Activated naive CD8-positive, alpha-beta T cell (primary cell): ENCODE results near the gene DRD2.

Source experiments
- H3K27ac Mint-ChIP-seq: one replicate; pipeline ENCODE4 v1.8.0; 2021; ENCODE audit warnings: mixed read lengths
- H3K27me3 Mint-ChIP-seq: one replicate; pipeline ENCODE4 v1.8.0; 2021; ENCODE audit warnings: mixed read lengths
- H3K36me3 Mint-ChIP-seq: one replicate; pipeline ENCODE4 v1.8.0; 2021; ENCODE audit warnings: mixed read lengths
- H3K4me1 Mint-ChIP-seq: one replicate; pipeline ENCODE4 v1.8.0; 2021; ENCODE audit warnings: low read depth, mixed read lengths
- H3K4me3 Mint-ChIP-seq: one replicate; pipeline ENCODE4 v1.8.0; 2021; ENCODE audit warnings: mild to moderate bottlenecking, mixed read lengths
- H3K9me3 Mint-ChIP-seq: one replicate; pipeline ENCODE4 v1.8.0; 2021; ENCODE audit warnings: low read depth, mixed read lengths

Gene DRD2

GRCh38 chr11:113389272-113389671 is 85.9 kb downstream of the DRD2 start:
- Mint-ChIP-seq H3K27me3 (peaks cover 2% of the 10 kb centered on the region), H3K27ac (no peak overlapping the region), H3K4me3 (no peak overlapping the region), H3K4me1 (no peaks in the 10 kb centered on the region), H3K36me3 (peaks cover 3% of the 10 kb centered on the region), H3K9me3 (no peaks in the 10 kb centered on the region)

- Mint-ChIP-seq H3K27me3 (no peaks in the 10 kb centered on the region), H3K27ac (no peak within 1 kb of the TSS), H3K9me3 (no peaks in the 10 kb centered on the region), H3K4me3 (no peak within 1 kb of the TSS), H3K4me1 (no peaks in the 10 kb centered on the region), H3K36me3 (peaks cover 3% of the 10 kb centered on the region)
Measured at GRCh38 chr11:113387605-113388211, 87.5 kb downstream of the DRD2 start, which contains the start of gene ANKK1. Gene ANKK1, plus strand, starts transcription at chr11:113387779. Its CDS starts 106 bp downstream, at chr11:113387885.

GRCh38 chr11:113386866-113387265 is 88.3 kb downstream of the DRD2 start:
- Mint-ChIP-seq H3K4me3 (no peak overlapping the region), H3K27ac (no peak overlapping the region), H3K4me1 (no peaks in the 10 kb centered on the region), H3K9me3 (no peaks in the 10 kb centered on the region), H3K27me3 (no peaks in the 10 kb centered on the region), H3K36me3 (peaks cover 3% of the 10 kb centered on the region)

- no peaks in the 10 kb centered on the region for H3K9me3 Mint-ChIP-seq
- H3K27me3 Mint-ChIP-seq: no peaks in the 10 kb centered on the region
- no peak overlapping the region for H3K27ac Mint-ChIP-seq
- no peak overlapping the region for H3K4me3 Mint-ChIP-seq
- H3K4me1 Mint-ChIP-seq: no peaks in the 10 kb centered on the region
- H3K36me3 Mint-ChIP-seq: peaks cover 5% of the 10 kb centered on the region
Measured at GRCh38 chr11:113385749-113386148, 89.4 kb downstream of the DRD2 start.

GRCh38 chr11:113384551-113384950 is 90.6 kb downstream of the DRD2 start:
- Mint-ChIP-seq H3K27ac (no peak overlapping the region), H3K4me1 (no peaks in the 10 kb centered on the region), H3K27me3 (no peaks in the 10 kb centered on the region)

GRCh38 chr11:113382121-113382520 is 93.1 kb downstream of the DRD2 start:
- H3K36me3 Mint-ChIP-seq: peaks cover 11% of the 10 kb centered on the region
- H3K9me3 Mint-ChIP-seq: no peaks in the 10 kb centered on the region
- no peak overlapping the region for H3K27ac Mint-ChIP-seq
- H3K27me3 Mint-ChIP-seq: no peaks in the 10 kb centered on the region
- H3K4me3 Mint-ChIP-seq: no peak overlapping the region
- H3K4me1 Mint-ChIP-seq: no peaks in the 10 kb centered on the region

More at GRCh38 chr11:113384551-113384950, 90.6 kb downstream of the DRD2 start:
- H3K36me3 Mint-ChIP-seq: peaks cover 11% of the 10 kb centered on the region
- no peak overlapping the region for H3K4me3 Mint-ChIP-seq
- no peaks in the 10 kb centered on the region for H3K9me3 Mint-ChIP-seq

- no peaks in the 10 kb centered on the region for H3K4me1 Mint-ChIP-seq
- no peak overlapping the region for H3K4me3 Mint-ChIP-seq
- no peaks in the 10 kb centered on the region for H3K9me3 Mint-ChIP-seq
- no peak overlapping the region for H3K27ac Mint-ChIP-seq
- H3K36me3 Mint-ChIP-seq: peaks cover 9% of the 10 kb centered on the region
- H3K27me3 Mint-ChIP-seq: no peaks in the 10 kb centered on the region
Measured at GRCh38 chr11:113378692-113379091, 96.5 kb downstream of the DRD2 start.

- H3K9me3 Mint-ChIP-seq: no peaks in the 10 kb centered on the region
- H3K4me3 Mint-ChIP-seq: no peak overlapping the region
- peaks cover 9% of the 10 kb centered on the region for H3K36me3 Mint-ChIP-seq
- H3K27me3 Mint-ChIP-seq: no peaks in the 10 kb centered on the region
- no peak overlapping the region for H3K27ac Mint-ChIP-seq
- H3K4me1 Mint-ChIP-seq: no peaks in the 10 kb centered on the region
Measured at GRCh38 chr11:113377681-113378412, 97.4 kb downstream of the DRD2 start.

GRCh38 chr11:113376156-113376555 is 99.0 kb downstream of the DRD2 start:
- peaks cover 13% of the 10 kb centered on the region for H3K36me3 Mint-ChIP-seq
- no peak overlapping the region for H3K4me3 Mint-ChIP-seq
- no peak overlapping the region for H3K27ac Mint-ChIP-seq
- no peaks in the 10 kb centered on the region for H3K9me3 Mint-ChIP-seq
- no peaks in the 10 kb centered on the region for H3K27me3 Mint-ChIP-seq
- H3K4me1 Mint-ChIP-seq: no peaks in the 10 kb centered on the region

GRCh38 chr11:113375402-113375801 is 99.8 kb downstream of the DRD2 start:
- no peaks in the 10 kb centered on the region for H3K27me3 Mint-ChIP-seq
- peaks cover 10% of the 10 kb centered on the region for H3K36me3 Mint-ChIP-seq
- no peak overlapping the region for H3K4me3 Mint-ChIP-seq
- H3K9me3 Mint-ChIP-seq: no peaks in the 10 kb centered on the region
- H3K4me1 Mint-ChIP-seq: no peaks in the 10 kb centered on the region
- H3K27ac Mint-ChIP-seq: no peak overlapping the region

GRCh38 chr11:113373981-113374560 is 101.1 kb downstream of the DRD2 start:
- H3K4me1 Mint-ChIP-seq: no peaks in the 10 kb centered on the region
- no peaks in the 10 kb centered on the region for H3K27me3 Mint-ChIP-seq
- H3K36me3 Mint-ChIP-seq: peaks cover 5% of the 10 kb centered on the region
- H3K27ac Mint-ChIP-seq: no peak overlapping the region
- H3K9me3 Mint-ChIP-seq: no peaks in the 10 kb centered on the region
- H3K4me3 Mint-ChIP-seq: no peak overlapping the region

- no peak overlapping the region for H3K4me3 Mint-ChIP-seq
- H3K27me3 Mint-ChIP-seq: no peaks in the 10 kb centered on the region
- H3K4me1 Mint-ChIP-seq: no peaks in the 10 kb centered on the region
- H3K27ac Mint-ChIP-seq: no peak overlapping the region
- H3K36me3 Mint-ChIP-seq: peaks cover 5% of the 10 kb centered on the region
- H3K9me3 Mint-ChIP-seq: no peaks in the 10 kb centered on the region
Measured at GRCh38 chr11:113373306-113373705, 101.9 kb downstream of the DRD2 start.

GRCh38 chr11:113372309-113372708 is 102.9 kb downstream of the DRD2 start:
- H3K4me3 Mint-ChIP-seq: no peak overlapping the region
- peaks cover 6% of the 10 kb centered on the region for H3K36me3 Mint-ChIP-seq
- H3K4me1 Mint-ChIP-seq: no peaks in the 10 kb centered on the region
- peak overlapping the region; percentile 22 for H3K27ac Mint-ChIP-seq
- H3K9me3 Mint-ChIP-seq: no peaks in the 10 kb centered on the region
- H3K27me3 Mint-ChIP-seq: no peaks in the 10 kb centered on the region

GRCh38 chr11:113370634-113371033 is 104.6 kb downstream of the DRD2 start:
- H3K27ac Mint-ChIP-seq: no peak overlapping the region
- H3K9me3 Mint-ChIP-seq: no peaks in the 10 kb centered on the region

GRCh38 chr11:113369411-113369810 is 105.8 kb downstream of the DRD2 start:
- H3K27me3 Mint-ChIP-seq: no peaks in the 10 kb centered on the region
- H3K4me1 Mint-ChIP-seq: peaks cover 16% of the 10 kb centered on the region
- H3K9me3 Mint-ChIP-seq: no peaks in the 10 kb centered on the region
- no peak overlapping the region for H3K4me3 Mint-ChIP-seq
- H3K36me3 Mint-ChIP-seq: peaks cover 7% of the 10 kb centered on the region
- H3K27ac Mint-ChIP-seq: no peak overlapping the region

More at GRCh38 chr11:113370634-113371033, 104.6 kb downstream of the DRD2 start:
- Mint-ChIP-seq H3K4me1 (peaks cover 11% of the 10 kb centered on the region), H3K4me3 (no peak overlapping the region), H3K27me3 (no peaks in the 10 kb centered on the region), H3K36me3 (peaks cover 7% of the 10 kb centered on the region)
